ENCODE measurements around the gene RIMKLA.

RIMKLA gene

GRCh38 chr1:42368096-42368795 is 12.3 kb upstream of the RIMKLA start:
- no peaks in the 10 kb centered on the region for H3K27me3 ChIP-seq (ENCODE audit: insufficient read depth, low read depth, severe bottlenecking)
- H3K9me3 ChIP-seq (ENCODE audit: severe bottlenecking): no peaks in the 10 kb centered on the region
- H3K36me3 ChIP-seq: no peaks in the 10 kb centered on the region
- TF ChIP-seq CTCF (IDR thresholded peaks at IDR 0.05; ENCODE audit: low read depth, low read length): no peak
- no peak overlapping the region for H3K27ac ChIP-seq
- H3K4me3 ChIP-seq (ENCODE audit: low read depth, low read length): no peak overlapping the region
- DNase-seq: no peak

- no peaks in the 10 kb centered on the region for H3K27me3 ChIP-seq (ENCODE audit: insufficient read depth, low read depth, severe bottlenecking)
- no peak for DNase-seq
- no peak for TF ChIP-seq CTCF (IDR thresholded peaks at IDR 0.05; ENCODE audit: low read depth, low read length)
- H3K4me3 ChIP-seq (ENCODE audit: low read depth, low read length): no peak overlapping the region
- no peaks in the 10 kb centered on the region for H3K36me3 ChIP-seq
- H3K9me3 ChIP-seq (ENCODE audit: severe bottlenecking): no peaks in the 10 kb centered on the region
- no peak overlapping the region for H3K27ac ChIP-seq
Observed at GRCh38 chr1:42369471-42369870, 11.1 kb upstream of the RIMKLA start.

GRCh38 chr1:42370876-42371549 is 9.6 kb upstream of the RIMKLA start:
- no peaks in the 10 kb centered on the region for H3K9me3 ChIP-seq (ENCODE audit: severe bottlenecking)
- no peak for DNase-seq
- no peak overlapping the region for H3K27ac ChIP-seq
- no peak for TF ChIP-seq CTCF (IDR thresholded peaks at IDR 0.05; ENCODE audit: low read depth, low read length)
- H3K4me3 ChIP-seq (ENCODE audit: low read depth, low read length): no peak overlapping the region
- H3K36me3 ChIP-seq: no peaks in the 10 kb centered on the region
- no peaks in the 10 kb centered on the region for H3K27me3 ChIP-seq (ENCODE audit: insufficient read depth, low read depth, severe bottlenecking)

GRCh38 chr1:42372796-42373195 is 7.8 kb upstream of the RIMKLA start:
- Histone ChIP-seq H3K4me3 (ENCODE audit: low read depth, low read length) (no peak overlapping the region), H3K36me3 (no peaks in the 10 kb centered on the region), H3K27me3 (ENCODE audit: insufficient read depth, low read depth, severe bottlenecking) (no peaks in the 10 kb centered on the region), H3K27ac (no peak overlapping the region), H3K9me3 (ENCODE audit: severe bottlenecking) (no peaks in the 10 kb centered on the region)
- no peak for TF ChIP-seq CTCF (IDR thresholded peaks at IDR 0.05; ENCODE audit: low read depth, low read length)
- no peak for DNase-seq

GRCh38 chr1:42379794-42380585 is 602 bp upstream of the RIMKLA start:
- peaks cover 2% of the 10 kb centered on the region; the same call in 1 of the 2 replicates for H3K36me3 ChIP-seq
- no peaks in the 10 kb centered on the region for H3K27me3 ChIP-seq (ENCODE audit: insufficient read depth, low read depth, severe bottlenecking)
- peak overlapping the region; percentile 38; the same call in 1 of the 2 replicates for H3K27ac ChIP-seq
- H3K4me3 ChIP-seq (ENCODE audit: low read depth, low read length): peak overlapping the region; percentile 62
- H3K9me3 ChIP-seq (ENCODE audit: severe bottlenecking): no peaks in the 10 kb centered on the region
- DNase-seq: no peak
- TF ChIP-seq CTCF (IDR thresholded peaks at IDR 0.05; ENCODE audit: low read depth, low read length): no peak
